Measurements from ENCODE around the gene SCYGR7. TPM values are rescaled to one million over a fixed set of nuclear protein-coding genes. Genes with fewer than 3 reads are reported as not detected.
"Not testable (repeated sequence)": the region's sequence is repeated elsewhere in the genome, so short reads cannot be mapped to it uniquely, and the experiment has no call there.

SCYGR7 gene
- total and polyA plus RNA-seq, 2 experiments from 2014 or later: not detected

DNA sequence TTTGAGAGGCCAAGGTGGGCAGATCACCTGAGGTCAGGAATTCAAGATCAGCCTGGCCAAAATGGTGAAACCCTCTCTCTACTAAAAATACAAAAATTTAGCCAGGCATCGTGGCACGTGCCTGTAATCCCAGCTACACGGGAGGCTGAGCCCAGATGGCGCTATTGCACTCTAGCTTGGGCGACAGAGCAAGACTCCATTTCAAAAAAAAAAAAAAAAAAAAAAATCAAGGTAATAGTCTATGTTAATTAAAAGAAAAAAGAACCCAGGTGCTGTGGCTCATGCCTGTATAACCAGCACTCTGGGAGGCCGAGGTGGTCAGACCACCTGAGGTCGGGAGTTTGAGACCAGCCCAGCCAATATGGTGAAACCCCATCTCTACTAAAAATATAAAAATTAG is 12.6 kb downstream of the SCYGR7 start:
- ATAC-seq; H3K9me2 ChIP-seq (ENCODE audit: insufficient read depth); H3K4me1 ChIP-seq (ENCODE audit: insufficient read depth); H4K20me1 ChIP-seq (replicated peaks; ENCODE audit: insufficient read depth); H3K4me3 ChIP-seq; H3K4me1 Mint-ChIP-seq; H3K79me2 ChIP-seq (replicated peaks; ENCODE audit: insufficient read depth); H3K36me3 ChIP-seq (ENCODE audit: insufficient read depth); H3K27ac ChIP-seq (ENCODE audit: low read depth); H3K4me2 ChIP-seq; H3K27ac Mint-ChIP-seq; H3K27me3 Mint-ChIP-seq (ENCODE audit: insufficient read depth, low read depth, poor library complexity); H3F3A ChIP-seq (replicated peaks; ENCODE audit: low read depth); H3K9me3 Mint-ChIP-seq; H3K36me3 Mint-ChIP-seq (ENCODE audit: low read depth); H3K27me3 ChIP-seq (ENCODE audit: insufficient read depth); H3K4me3 Mint-ChIP-seq: not testable (repeated sequence)
- H2AFZ ChIP-seq: peak overlapping the region; percentile 57; the same call in 1 of the 2 replicates
- TF ChIP-seq, protein P1, sequence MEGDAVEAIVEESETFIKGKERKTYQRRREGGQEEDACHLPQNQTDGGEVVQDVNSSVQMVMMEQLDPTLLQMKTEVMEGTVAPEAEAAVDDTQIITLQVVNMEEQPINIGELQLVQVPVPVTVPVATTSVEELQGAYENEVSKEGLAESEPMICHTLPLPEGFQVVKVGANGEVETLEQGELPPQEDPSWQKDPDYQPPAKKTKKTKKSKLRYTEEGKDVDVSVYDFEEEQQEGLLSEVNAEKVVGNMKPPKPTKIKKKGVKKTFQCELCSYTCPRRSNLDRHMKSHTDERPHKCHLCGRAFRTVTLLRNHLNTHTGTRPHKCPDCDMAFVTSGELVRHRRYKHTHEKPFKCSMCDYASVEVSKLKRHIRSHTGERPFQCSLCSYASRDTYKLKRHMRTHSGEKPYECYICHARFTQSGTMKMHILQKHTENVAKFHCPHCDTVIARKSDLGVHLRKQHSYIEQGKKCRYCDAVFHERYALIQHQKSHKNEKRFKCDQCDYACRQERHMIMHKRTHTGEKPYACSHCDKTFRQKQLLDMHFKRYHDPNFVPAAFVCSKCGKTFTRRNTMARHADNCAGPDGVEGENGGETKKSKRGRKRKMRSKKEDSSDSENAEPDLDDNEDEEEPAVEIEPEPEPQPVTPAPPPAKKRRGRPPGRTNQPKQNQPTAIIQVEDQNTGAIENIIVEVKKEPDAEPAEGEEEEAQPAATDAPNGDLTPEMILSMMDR (conservative IDR thresholded peaks at IDR 0.05; ENCODE audit: low read depth in 2 of 2): peak; percentile 65 to 74
- peak; percentile 74 for DNase-seq (ENCODE audit: low spot score)

DNA sequence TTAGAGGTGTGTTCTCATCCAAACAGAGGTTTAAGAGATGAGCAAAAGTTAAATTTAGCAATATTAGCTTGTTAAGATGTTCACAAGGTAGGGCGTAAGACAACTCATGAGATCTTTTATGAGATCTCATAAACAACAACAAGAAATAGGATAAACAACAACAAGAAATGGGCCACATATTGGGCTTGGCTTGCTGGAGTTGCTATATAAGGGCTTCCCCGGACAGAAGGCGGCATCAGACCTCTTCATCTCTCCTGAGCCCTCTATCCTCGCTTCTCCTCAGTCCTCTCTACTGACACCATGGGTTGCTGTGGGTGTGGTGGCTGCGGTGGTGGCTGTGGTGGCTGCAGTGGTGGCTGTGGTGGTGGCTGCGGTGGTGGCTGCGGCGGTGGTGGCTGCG is 17.5 kb downstream of the SCYGR7 start, which contains the start of gene SCYGR8:
TSS of gene SCYGR8 (plus strand) at position 301 of the 400 bp plus-strand sequence. CDS start at position 301, 0 bp downstream.
- no peak for ATAC-seq
- H3K4me1 Mint-ChIP-seq: peaks cover 2% of the 10 kb centered on the region; the same call in 1 of the 3 replicates
- TF ChIP-seq, protein P2, sequence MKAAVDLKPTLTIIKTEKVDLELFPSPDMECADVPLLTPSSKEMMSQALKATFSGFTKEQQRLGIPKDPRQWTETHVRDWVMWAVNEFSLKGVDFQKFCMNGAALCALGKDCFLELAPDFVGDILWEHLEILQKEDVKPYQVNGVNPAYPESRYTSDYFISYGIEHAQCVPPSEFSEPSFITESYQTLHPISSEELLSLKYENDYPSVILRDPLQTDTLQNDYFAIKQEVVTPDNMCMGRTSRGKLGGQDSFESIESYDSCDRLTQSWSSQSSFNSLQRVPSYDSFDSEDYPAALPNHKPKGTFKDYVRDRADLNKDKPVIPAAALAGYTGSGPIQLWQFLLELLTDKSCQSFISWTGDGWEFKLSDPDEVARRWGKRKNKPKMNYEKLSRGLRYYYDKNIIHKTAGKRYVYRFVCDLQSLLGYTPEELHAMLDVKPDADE (IDR thresholded peaks at IDR 0.05): no peak
- TF ChIP-seq ZNF331 (CRISPR knock-in tag; IDR thresholded peaks at IDR 0.05; ENCODE audit: low read depth) (no peak), POLR2AphosphoS5 (IDR thresholded peaks at IDR 0.05; ENCODE audit: low read depth) (no peak), JUNB (IDR thresholded peaks at IDR 0.05; ENCODE audit: unreplicated experiment) (no peak), STAT1 (IDR thresholded peaks at IDR 0.05; ENCODE audit: unreplicated experiment) (no peak), CREB1 (CRISPR knock-in tag; IDR thresholded peaks at IDR 0.05; ENCODE audit: low read depth) (no peak), ZNF114 (CRISPR knock-in tag; IDR thresholded peaks at IDR 0.05) (no peak), EZH2phosphoT487 (IDR thresholded peaks at IDR 0.05; ENCODE audit: unreplicated experiment) (no peak), NANOG (IDR thresholded peaks at IDR 0.05; ENCODE audit: borderline replicate concordance) (no peak)
- TF ChIP-seq, protein P3, sequence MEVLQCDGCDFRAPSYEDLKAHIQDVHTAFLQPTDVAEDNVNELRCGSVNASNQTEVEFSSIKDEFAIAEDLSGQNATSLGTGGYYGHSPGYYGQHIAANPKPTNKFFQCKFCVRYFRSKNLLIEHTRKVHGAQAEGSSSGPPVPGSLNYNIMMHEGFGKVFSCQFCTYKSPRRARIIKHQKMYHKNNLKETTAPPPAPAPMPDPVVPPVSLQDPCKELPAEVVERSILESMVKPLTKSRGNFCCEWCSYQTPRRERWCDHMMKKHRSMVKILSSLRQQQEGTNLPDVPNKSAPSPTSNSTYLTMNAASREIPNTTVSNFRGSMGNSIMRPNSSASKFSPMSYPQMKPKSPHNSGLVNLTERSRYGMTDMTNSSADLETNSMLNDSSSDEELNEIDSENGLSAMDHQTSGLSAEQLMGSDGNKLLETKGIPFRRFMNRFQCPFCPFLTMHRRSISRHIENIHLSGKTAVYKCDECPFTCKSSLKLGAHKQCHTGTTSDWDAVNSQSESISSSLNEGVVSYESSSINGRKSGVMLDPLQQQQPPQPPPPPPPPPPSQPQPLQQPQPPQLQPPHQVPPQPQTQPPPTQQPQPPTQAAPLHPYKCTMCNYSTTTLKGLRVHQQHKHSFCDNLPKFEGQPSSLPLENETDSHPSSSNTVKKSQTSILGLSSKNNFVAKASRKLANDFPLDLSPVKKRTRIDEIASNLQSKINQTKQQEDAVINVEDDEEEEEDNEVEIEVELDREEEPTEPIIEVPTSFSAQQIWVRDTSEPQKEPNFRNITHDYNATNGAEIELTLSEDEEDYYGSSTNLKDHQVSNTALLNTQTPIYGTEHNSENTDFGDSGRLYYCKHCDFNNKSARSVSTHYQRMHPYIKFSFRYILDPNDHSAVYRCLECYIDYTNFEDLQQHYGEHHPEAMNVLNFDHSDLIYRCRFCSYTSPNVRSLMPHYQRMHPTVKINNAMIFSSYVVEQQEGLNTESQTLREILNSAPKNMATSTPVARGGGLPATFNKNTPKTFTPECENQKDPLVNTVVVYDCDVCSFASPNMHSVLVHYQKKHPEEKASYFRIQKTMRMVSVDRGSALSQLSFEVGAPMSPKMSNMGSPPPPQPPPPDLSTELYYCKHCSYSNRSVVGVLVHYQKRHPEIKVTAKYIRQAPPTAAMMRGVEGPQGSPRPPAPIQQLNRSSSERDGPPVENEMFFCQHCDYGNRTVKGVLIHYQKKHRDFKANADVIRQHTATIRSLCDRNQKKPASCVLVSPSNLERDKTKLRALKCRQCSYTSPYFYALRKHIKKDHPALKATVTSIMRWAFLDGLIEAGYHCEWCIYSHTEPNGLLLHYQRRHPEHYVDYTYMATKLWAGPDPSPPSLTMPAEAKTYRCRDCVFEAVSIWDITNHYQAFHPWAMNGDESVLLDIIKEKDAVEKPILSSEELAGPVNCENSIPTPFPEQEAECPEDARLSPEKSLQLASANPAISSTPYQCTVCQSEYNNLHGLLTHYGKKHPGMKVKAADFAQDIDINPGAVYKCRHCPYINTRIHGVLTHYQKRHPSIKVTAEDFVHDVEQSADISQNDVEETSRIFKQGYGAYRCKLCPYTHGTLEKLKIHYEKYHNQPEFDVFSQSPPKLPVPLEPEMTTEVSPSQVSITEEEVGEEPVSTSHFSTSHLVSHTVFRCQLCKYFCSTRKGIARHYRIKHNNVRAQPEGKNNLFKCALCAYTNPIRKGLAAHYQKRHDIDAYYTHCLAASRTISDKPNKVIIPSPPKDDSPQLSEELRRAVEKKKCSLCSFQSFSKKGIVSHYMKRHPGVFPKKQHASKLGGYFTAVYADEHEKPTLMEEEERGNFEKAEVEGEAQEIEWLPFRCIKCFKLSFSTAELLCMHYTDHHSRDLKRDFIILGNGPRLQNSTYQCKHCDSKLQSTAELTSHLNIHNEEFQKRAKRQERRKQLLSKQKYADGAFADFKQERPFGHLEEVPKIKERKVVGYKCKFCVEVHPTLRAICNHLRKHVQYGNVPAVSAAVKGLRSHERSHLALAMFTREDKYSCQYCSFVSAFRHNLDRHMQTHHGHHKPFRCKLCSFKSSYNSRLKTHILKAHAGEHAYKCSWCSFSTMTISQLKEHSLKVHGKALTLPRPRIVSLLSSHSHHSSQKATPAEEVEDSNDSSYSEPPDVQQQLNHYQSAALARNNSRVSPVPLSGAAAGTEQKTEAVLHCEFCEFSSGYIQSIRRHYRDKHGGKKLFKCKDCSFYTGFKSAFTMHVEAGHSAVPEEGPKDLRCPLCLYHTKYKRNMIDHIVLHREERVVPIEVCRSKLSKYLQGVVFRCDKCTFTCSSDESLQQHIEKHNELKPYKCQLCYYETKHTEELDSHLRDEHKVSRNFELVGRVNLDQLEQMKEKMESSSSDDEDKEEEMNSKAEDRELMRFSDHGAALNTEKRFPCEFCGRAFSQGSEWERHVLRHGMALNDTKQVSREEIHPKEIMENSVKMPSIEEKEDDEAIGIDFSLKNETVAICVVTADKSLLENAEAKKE (CRISPR knock-in tag; IDR thresholded peaks at IDR 0.05): no peak
- TF ChIP-seq, protein P1 (conservative IDR thresholded peaks at IDR 0.05; ENCODE audit: low read depth in 2 of 2): no peak

More for the DNA sequence above, 17.5 kb downstream of the SCYGR7 start, which contains the start of gene SCYGR8:
- no peak within 1 kb of the TSS for H3K4me2 ChIP-seq
- peak within 1 kb of the TSS; percentile 38; the same call in 1 of the 2 replicates for H2AFZ ChIP-seq
- Mint-ChIP-seq H3K9me3 (no peaks in the 10 kb centered on the region; the same call in 2 of the 3 replicates), H3K36me3 (ENCODE audit: low read depth) (no peaks in the 10 kb centered on the region), H3K27ac (no peak within 1 kb of the TSS), H3K4me3 (no peak within 1 kb of the TSS), H3K27me3 (ENCODE audit: insufficient read depth, low read depth, poor library complexity) (peaks cover 5% of the 10 kb centered on the region)
- DNase-seq (ENCODE audit: low spot score): no peak
- H3K79me2 ChIP-seq (replicated peaks; ENCODE audit: insufficient read depth): no peaks in the 10 kb centered on the region
- H3K9me2 ChIP-seq (ENCODE audit: insufficient read depth): no peaks in the 10 kb centered on the region
- no peaks in the 10 kb centered on the region for H3K36me3 ChIP-seq (ENCODE audit: insufficient read depth)
- no peaks in the 10 kb centered on the region for H3K4me1 ChIP-seq (ENCODE audit: insufficient read depth)
- no peaks in the 10 kb centered on the region for H4K20me1 ChIP-seq (replicated peaks; ENCODE audit: insufficient read depth)
- H3K27ac ChIP-seq (ENCODE audit: low read depth): no peak within 1 kb of the TSS
- no peaks in the 10 kb centered on the region for H3K27me3 ChIP-seq (ENCODE audit: insufficient read depth)
- H3F3A ChIP-seq (replicated peaks; ENCODE audit: low read depth): no peaks in the 10 kb centered on the region
- no peak within 1 kb of the TSS for H3K4me3 ChIP-seq

All from GM23338 (cell line).